Prostate gland (tissue), 2 donors: ENCODE results near the gene COL6A1. TPM values are rescaled to one million over a fixed set of nuclear protein-coding genes. Genes with fewer than 3 reads are reported as not detected.

Experiments used
- DNase-seq: peaks from one replicate; pipeline ENCODE4 v3.0.0-alpha.2; 2019; ENCODE audit warnings: low spot score
- H3K27ac ChIP-seq, 2 donors: fragments of 200-600 bp; sonication (generic); 2 replicates each; pipeline ENCODE4 v1.5.1; 2017 to 2019
- H3K27me3 ChIP-seq: fragments of 200-600 bp; sonication (generic); replicated peaks from 2 replicates; pipeline ENCODE4 v1.5.1; 2019; ENCODE audit not compliant: insufficient read depth
- H3K36me3 ChIP-seq, 2 donors: fragments of 200-600 bp; sonication (generic); 1 replicate in 1 of 2; 2 replicates in 1 of 2; pipeline versions ENCODE4 v1.5.1 to v1.8.1; 2017 to 2019
- H3K4me1 ChIP-seq: fragments of 200-600 bp; sonication (generic); replicated peaks from 2 replicates; pipeline ENCODE4 v1.5.1; 2019
- H3K4me3 ChIP-seq, 2 donors: fragments of 200-600 bp; sonication (generic); 2 replicates each; pipeline ENCODE4 v1.5.1; 2017 to 2019
- H3K9me3 ChIP-seq: fragments of 200-600 bp; sonication (generic); 2 replicates; pipeline ENCODE4 v1.5.1; 2017
- POLR2A ChIP-seq: fragments of 450-650 bp; IDR thresholded peaks from one replicate; pipeline ENCODE4 v1.6.1; 2016; ENCODE audit warnings: antibody characterized with exemption, mild to moderate bottlenecking
- POLR2AphosphoS5 ChIP-seq: sonication (generic); formaldehyde crosslinking; IDR thresholded peaks from one replicate; pipeline ENCODE4 v1.6.1; 2017; ENCODE audit warnings: antibody characterized with exemption
- WGBS: methylation state at CpG from one replicate; pipeline ENCODE4 v1.1.5; 2018; 5-methylcytosine and 5-hydroxymethylcytosine counted together
- intact Hi-C: fragments of 100-400 bp; cut with DNase I; formaldehyde crosslinking; loops from one replicate; pipeline ENCODE4 v1.14.2; 2022
- total RNA-seq, 2 donors: library from RNA; depleted of rRNA; stranded (reverse); fragments of >200 nt; gene quantifications; one replicate each; pipeline ENCODE4 v1.1.0, GENCODE V29; 2016
- TF ChIP-seq, protein P1 (sequence below), 4 experiments: fragments of 200-600 bp in 2 of 4; fragments of 450-650 bp in 2 of 4; sonication (generic) in 2 of 4; IDR thresholded peaks; 1 replicate in 3 of 4; 2 replicates in 1 of 4; pipeline ENCODE4 v1.5.1; 2016 to 2019; ENCODE audit warnings: antibody characterized with exemption in 4 of 4, mild to moderate bottlenecking in 2 of 4, moderate library complexity in 2 of 4

COL6A1 gene
- total RNA-seq, 2 donors from 2014 or later = 163 to 265 TPM

GRCh38 chr21:45966791-45967394 is 14.7 kb upstream of the COL6A1 start:
- Histone ChIP-seq H3K27ac (no peak overlapping the region), H3K4me3 (no peak overlapping the region), H3K9me3 (no peaks in the 10 kb centered on the region), H3K36me3 (no peaks in the 10 kb centered on the region), H3K27me3 (no peaks in the 10 kb centered on the region), H3K4me1 (no peaks in the 10 kb centered on the region)
- TF ChIP-seq, protein P1, sequence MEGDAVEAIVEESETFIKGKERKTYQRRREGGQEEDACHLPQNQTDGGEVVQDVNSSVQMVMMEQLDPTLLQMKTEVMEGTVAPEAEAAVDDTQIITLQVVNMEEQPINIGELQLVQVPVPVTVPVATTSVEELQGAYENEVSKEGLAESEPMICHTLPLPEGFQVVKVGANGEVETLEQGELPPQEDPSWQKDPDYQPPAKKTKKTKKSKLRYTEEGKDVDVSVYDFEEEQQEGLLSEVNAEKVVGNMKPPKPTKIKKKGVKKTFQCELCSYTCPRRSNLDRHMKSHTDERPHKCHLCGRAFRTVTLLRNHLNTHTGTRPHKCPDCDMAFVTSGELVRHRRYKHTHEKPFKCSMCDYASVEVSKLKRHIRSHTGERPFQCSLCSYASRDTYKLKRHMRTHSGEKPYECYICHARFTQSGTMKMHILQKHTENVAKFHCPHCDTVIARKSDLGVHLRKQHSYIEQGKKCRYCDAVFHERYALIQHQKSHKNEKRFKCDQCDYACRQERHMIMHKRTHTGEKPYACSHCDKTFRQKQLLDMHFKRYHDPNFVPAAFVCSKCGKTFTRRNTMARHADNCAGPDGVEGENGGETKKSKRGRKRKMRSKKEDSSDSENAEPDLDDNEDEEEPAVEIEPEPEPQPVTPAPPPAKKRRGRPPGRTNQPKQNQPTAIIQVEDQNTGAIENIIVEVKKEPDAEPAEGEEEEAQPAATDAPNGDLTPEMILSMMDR (IDR thresholded peaks at IDR 0.05) = no peak
- TF ChIP-seq POLR2A = no peak
- no peak for TF ChIP-seq POLR2AphosphoS5
- WGBS = 73% methylated on average over 9 of the region's 9 CpGs
- intact Hi-C loops = no loop called here
- no peak for DNase-seq

DNA sequence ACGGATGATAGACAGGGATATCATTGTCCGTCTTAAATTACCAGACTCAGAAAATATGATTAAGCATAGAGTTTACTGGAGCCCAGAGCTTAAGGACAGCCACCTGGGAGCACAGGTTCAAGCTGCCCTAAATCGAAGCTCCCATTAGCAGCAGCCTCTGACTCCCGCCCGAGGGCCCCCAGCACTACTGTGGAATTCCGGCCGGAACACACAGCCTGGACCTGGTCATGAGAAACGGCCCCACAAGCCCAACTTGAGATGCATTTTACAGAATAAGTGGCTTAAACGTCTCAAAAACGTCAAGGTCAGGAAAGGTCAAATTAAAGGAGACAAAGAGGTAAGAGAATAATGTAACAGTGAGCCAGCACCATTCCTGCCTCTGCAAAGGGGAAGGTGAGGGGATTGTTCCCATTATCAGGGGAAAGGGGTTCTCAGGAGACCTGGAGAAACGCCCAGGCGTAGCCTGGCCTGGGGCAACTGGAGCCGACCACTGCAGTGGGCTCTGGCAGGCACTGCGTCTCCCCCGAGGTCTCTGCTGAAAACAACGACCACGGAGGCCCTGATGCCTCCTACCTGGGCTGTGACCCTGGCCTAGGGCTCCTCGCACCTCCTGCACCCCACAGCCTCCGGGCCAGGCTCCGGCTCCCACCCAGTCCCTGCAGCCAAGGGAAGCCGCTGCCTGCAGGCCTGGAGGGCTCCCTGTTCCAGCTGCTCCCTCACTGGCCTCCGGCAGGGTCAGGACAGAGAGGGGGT is 11.5 kb upstream of the COL6A1 start:
- intact Hi-C loops = loop anchor here (5.0 to 10.0 kb wide), 3 partner anchors 217 to 355 kb away; partner anchors contain the start of genes C21orf58, LSS and PCNT
- no peak overlapping the region for H3K4me3 ChIP-seq
- no peak for TF ChIP-seq POLR2AphosphoS5
- TF ChIP-seq, protein P1 (IDR thresholded peaks at IDR 0.05) = no peak
- TF ChIP-seq POLR2A = no peak
- H3K27me3 ChIP-seq = no peaks in the 10 kb centered on the region
- H3K36me3 ChIP-seq = no peaks in the 10 kb centered on the region
- H3K4me1 ChIP-seq = peaks cover 9% of the 10 kb centered on the region
- no peak for DNase-seq
- no peaks in the 10 kb centered on the region for H3K9me3 ChIP-seq
- WGBS = 68% methylated on average over 22 of the region's 22 CpGs
- H3K27ac ChIP-seq = peak overlapping the region in 1 of 2 donors; percentile 64

DNA sequence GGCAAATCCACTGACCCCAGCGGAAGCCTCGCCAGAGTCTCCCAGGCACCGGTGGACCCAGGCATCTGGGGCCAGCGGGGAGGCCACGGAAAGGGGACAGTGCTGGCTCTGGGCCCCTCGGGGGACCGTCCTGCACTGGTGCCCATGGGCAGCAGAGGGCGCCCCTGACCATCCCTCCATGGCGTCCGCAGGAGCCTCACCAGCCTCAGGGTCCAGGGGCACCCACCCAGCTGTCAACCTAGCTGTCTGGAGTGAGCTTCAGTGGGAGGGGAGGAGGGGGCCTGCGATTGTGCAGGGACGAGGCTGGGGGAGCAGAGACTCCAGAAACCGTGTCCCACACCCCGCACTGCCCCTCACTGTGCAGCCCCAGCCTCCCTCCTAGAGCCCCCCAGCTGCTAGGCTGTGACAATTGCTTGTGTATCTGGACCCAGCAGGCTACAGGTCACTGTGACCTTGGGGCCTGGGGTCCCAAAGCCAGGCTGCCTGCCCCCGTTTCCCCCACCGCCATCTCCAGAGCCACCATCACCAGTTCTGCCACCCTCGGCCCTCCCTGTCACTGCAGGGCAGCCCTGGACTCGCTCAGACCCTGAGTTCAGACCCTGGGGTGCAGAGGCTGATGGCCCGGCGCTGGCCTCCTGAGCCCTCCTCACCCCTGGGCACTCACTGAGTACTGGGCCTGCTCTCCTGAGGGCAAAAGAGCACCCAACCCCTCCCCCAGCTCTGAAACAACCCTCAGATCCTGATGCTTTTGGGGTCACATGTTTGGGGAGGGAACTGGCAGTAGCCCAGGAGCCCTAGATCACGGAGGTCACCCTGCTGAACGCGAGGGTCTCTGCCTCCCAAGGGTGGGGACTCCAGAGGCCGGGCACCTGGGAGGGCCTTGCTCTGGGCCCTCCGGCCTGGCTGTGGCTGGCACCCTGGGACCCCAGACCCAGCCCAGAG is 10.6 kb upstream of the COL6A1 start:
- Histone ChIP-seq H3K4me1 (peaks cover 9% of the 10 kb centered on the region), H3K4me3 (no peak overlapping the region), H3K27ac (peak overlapping the region; percentile 64 to 79), H3K27me3 (no peaks in the 10 kb centered on the region), H3K36me3 (no peaks in the 10 kb centered on the region), H3K9me3 (no peaks in the 10 kb centered on the region)
- intact Hi-C loops = loop anchor here (5.0 to 10.0 kb wide), 3 partner anchors 216 to 354 kb away; partner anchors contain the start of genes C21orf58, LSS and PCNT
- 38% methylated on average over 22 of the region's 25 CpGs for WGBS
- DNase-seq = no peak
- TF ChIP-seq, protein P1 (IDR thresholded peaks at IDR 0.05) = peak; percentile 47 to 79 (median 71)
- TF ChIP-seq POLR2A = no peak

- WGBS = 58% methylated on average over 20 of the region's 20 CpGs
- Histone ChIP-seq H3K9me3 (no peaks in the 10 kb centered on the region), H3K4me1 (peaks cover 9% of the 10 kb centered on the region), H3K4me3 (no peak overlapping the region), H3K27ac (peak overlapping the region; percentile 64 to 79), H3K27me3 (no peaks in the 10 kb centered on the region), H3K36me3 (no peaks in the 10 kb centered on the region)
- intact Hi-C loops = loop anchor here (2.0 to 10.0 kb wide), 4 partner anchors 127 to 353 kb away; partner anchors contain the start of genes C21orf58, COL6A2, LSS and PCNT
- TF ChIP-seq POLR2AphosphoS5 (no peak), POLR2A (no peak)
- TF ChIP-seq, protein P1 (IDR thresholded peaks at IDR 0.05) = no peak
- no peak for DNase-seq
These were observed 9.8 kb upstream of the COL6A1 start for GRCh38 chr21:45971616-45972352.
